Stimulated activated CD8-positive, alpha-beta memory T cell treated with anti-CD3 and anti-CD28 coated beads, Interleukin-7, amount 100 ng/mL, for 48 hours (primary cell): ENCODE data around the gene MYCT1.

Source experiments
- DNase-seq, 2 donors: peaks; one replicate each; pipeline ENCODE4 v3.0.0-alpha.2; 2020; ENCODE audit warnings: low read depth in 1 of 2; ENCODE audit errors: extremely low read depth in 1 of 2

MYCT1 gene

GRCh38 chr6:152720974-152721373 lies 23.3 kb downstream of the MYCT1 start:
- DNase-seq: no peak

DNA sequence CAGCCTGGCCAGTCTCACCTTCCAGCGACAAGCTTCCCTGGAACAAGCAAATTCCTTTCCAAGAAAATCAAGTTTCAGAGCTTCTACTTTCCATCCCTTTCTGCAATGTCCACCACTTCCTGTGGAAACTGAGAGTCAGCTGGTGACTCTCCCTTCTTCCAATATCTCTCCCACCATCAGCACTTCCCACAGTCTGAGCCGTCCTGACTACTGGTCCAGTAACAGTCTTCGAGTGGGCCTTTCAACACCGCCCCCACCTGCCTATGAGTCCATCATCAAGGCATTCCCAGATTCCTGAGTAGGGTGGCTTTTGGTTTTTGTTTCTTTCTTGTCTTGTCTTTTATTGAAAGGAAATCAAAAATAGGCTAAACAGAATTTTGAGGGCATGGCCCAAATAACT lies 24.3 kb downstream of the MYCT1 start:
- DNase-seq: no peak

DNA sequence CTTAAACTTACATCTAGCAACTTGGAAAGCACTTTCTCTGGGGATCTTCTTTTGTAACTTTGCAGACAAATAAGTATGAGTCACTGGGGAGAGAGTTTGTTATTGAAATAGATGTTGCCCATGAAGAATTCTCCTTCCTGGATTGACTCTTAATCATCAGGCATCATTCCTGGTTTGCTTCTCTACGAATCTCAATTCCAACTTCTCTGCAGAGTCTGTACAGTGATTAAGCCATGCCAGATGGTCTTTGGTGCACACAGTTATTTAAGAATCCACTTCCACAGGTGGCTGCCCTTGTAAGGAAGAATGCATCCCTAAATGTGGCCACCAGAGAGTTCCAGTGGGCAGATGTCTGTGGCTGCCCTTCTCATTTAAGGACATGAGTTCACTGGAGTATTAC lies 25.7 kb downstream of the MYCT1 start:
- no peak for DNase-seq

DNA sequence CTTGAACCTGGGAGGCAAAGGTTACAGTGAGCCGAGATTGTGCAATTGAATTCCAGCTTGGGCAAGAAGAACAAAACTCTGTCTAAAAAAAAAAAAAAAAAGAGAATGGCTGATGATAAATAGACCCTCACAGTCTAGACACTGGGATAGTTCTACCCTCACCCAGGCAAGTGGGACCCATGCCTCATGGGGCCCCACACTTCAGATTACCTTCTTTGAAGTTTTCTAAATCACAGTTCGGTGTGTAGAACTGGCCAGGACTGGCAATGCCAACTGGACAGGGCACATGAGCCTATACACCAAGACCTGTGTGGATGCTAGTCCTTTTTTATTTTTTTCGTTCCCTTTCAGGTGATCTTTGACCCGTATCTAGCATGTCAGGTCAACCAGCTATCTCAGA lies 28.6 kb downstream of the MYCT1 start:
- DNase-seq: no peak

DNA sequence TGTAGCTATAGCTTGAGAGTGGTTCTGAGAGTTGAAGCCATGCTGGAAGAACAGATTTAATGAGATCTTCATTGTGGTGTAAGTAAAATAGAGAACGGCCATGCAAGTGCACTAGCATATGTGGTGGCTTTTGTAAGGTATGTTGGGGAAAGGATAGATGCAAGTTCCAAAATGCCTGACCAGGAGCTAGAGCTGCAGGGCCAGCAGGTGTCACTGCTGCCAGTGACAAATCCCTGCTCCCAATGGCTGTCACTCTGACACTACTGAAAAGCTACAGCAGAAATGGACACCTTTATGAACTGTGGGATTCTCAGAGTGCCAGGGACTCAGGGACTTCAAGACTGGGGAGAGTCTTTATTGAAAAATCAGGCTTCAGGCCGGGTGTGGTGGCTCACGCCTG lies 29.8 kb downstream of the MYCT1 start:
- DNase-seq: no peak

DNA sequence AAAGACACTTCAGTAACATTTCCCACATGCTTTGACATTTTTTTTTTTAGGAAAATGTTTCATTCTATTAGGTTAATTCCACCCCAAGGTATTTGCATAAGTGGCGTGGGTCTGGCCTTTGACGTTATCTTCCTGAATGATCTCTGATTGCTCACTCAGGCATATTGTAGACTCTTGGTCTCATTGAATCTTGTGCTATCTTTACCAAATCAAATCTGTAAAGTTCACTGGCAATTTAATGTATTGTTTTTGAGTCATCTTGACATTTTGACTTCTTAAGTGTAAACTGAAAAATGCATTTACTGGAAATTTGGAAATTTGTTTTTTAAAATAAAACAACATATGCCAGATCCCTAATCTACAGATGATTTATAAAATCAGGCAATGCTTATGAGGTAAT lies 36.9 kb downstream of the MYCT1 start:
- DNase-seq: no peak

DNA sequence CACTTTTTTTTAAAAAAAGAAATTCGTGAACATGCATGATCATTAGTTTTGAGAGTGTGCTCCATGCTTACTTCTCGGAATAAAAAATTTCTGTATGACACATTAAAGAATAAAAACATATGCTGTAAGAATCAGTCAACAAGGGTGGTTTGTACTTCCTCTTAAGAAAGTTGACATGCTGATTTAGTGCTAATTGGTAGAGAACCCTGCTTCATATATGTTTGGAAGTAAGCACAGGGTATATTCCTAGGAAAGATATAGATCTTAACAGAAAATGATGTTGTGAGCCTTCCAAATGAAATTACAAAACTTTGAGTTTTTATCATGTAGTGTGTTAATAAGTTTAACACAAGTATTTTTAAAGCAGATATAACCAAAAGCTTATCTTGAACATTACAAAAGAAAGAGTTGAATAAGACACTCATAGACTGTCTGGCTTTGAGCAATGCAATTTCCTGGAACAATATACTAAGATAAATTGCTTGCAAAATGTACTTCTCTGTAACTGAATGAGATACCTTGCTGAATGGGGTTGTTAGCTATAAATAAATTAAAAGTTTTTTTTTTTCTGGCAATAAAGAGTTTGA lies 39.1 kb downstream of the MYCT1 start:
- no peak for DNase-seq

DNA sequence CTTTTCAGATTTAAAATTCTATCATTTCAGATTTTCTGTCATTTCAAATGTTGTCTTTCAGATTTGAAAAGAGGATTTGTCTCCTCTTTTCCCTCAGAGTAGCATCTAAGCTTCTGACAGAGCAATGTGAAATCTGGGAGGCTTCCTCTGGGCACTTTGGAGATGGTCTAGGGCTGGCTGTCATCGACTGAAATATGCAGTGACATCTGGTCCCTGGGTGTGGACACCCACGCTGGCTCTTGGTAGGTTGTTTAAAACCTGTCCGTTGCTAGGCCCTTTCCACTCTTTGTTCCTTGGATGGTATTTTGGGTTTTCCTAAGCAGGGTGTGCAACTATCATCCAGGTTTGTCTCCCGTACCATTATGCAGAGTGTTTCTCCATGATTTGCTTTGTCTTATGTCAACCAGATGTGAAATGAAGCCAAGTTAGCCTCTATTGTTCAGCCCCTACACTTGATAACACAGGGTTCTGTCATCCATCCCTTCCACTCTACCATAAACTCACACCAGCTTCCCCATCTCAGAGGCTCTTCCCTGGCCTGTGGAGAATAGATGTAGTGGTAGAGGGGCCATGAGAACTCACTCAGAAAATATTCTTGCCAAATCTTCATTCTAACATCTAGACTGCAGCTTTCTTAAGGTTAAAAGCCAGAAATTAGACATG lies 47.9 kb downstream of the MYCT1 start:
- no peak for DNase-seq

DNA sequence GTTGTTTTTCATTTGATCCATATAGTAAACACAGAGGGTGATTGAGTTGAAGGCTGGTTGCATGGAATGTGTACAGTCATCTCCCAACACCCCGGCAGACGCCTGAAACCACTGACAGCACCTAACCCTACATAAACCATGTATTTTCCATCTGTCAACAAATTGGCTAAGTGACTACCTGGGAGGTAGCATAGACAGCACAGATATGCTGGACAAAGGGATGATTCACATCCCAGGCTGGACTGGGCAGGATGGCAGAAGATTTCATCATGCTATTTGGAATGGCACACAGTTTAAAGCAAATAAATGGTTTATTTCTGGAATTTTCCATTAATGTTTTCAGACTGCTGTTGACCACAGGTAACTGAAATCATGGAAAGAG lies 48.5 kb downstream of the MYCT1 start:
- DNase-seq: no peak

GRCh38 chr6:152748843-152749242 lies 51.1 kb downstream of the MYCT1 start:
- DNase-seq: no peak

DNA sequence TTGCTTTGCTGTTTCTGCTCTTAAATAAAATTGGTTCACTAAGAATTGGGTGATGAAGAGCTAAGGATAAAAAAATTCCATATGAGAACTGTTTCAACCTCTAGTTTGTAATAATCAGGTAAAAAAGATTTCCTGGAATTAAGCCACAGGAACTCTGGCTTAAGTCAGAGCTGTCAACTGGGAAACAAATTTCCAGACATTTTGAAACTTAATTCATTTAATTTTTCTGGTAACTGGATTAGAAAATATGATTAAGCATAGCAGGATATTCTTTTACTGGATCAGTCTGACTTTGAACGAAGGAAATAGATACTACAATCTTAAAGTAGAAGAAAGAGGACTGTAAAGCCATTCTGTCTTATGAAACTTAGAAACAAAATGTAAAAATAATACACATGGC lies 51.6 kb downstream of the MYCT1 start:
- no peak for DNase-seq

DNA sequence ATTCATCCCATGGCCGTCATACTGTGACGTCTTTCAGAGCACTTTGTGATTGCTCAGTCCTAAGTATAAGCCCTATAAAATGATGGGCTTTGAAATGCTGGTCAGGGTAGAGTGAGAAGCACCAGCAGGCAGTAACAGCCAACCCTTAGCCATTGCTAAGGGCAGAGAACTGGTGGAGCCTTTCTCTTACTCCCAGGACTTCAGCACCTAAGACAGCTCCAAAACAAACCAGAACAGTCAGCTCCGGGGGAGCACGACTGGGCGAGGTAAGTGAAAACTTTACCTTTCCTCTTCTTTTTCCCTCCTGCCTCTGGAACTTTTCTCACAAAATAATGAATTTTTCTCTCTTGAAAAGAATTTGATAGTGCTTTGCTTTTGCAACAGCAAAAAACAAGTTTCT lies 53.0 kb downstream of the MYCT1 start, which contains the start of gene VIP:
Gene VIP (plus strand): TSS at position 104 of the 400 bp plus-strand sequence. CDS start 1,381 bp downstream, outside the sequence.
- no peak for DNase-seq

DNA sequence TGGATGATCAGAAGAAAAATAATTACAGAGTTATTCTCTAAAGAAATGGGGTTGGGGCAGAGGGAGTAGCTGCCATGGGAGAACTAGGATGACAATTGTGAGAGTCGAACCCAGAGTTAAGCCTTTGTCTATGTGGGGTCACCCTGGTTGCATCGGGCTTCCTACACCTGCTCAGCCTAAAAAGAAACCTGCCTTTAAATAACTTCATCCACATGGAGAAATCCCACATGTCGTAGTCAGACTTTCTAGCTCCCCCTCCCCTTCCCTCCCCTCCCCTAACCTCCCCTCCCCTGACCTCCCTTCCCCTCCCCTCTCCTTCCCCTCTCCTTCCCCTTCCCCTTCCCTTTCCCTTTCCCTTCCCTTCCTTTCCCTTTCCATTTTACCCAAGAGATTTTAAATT lies 67.6 kb downstream of the MYCT1 start:
- DNase-seq: no peak

DNA sequence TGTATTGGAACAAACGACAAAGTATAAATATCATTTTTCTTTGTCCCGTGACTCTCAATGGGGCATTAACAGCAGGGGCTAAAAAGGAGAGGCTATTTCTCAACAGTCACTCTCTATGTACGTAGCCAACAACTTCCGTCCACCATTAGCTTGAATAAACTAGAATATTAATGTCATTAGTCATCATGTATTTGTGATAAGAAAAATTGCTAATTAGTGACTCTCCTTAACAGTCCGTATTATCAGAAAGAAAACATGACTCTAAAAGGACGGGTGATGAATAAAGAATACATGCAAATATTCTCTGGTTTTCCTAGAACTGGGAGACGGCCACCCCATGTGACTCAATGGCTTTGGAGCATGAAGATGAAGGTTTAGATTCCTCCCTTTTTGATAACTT lies 71.5 kb downstream of the MYCT1 start:
- no peak for DNase-seq

GRCh38 chr6:152769993-152770392 lies 72.3 kb downstream of the MYCT1 start:
- DNase-seq: no peak

- DNase-seq: no peak
Measured at GRCh38 chr6:152771061-152771687, 73.5 kb downstream of the MYCT1 start.
